Measurements from ENCODE around the gene TEP1. TPM values are rescaled to one million over a fixed set of nuclear protein-coding genes. Genes with fewer than 3 reads are reported as not detected.
"Not testable (repeated sequence)": the region's sequence is repeated elsewhere in the genome, so short reads cannot be mapped to it uniquely, and the experiment has no call there.

TEP1 gene
- total and polyA plus RNA-seq, 2 experiments from 2014 or later: 10.7 to 29.4 TPM

GRCh38 chr14:20343092-20343861 is 70.0 kb downstream of the TEP1 start, which contains the start of gene PARP2:
TSS of gene PARP2 (plus strand) at chr14:20343635. CDS start at chr14:20343642, 7 bp downstream.
- Histone ChIP-seq H3K9me3 (ENCODE audit: low read depth) (no peaks in the 10 kb centered on the region), H3K27ac (peak within 1 kb of the TSS; percentile 97), H3K79me2 (peaks cover 6% of the 10 kb centered on the region), H3K9me2 (replicated peaks; ENCODE audit: insufficient read depth) (no peaks in the 10 kb centered on the region), H2AFZ (peak within 1 kb of the TSS; percentile 81), H3K4me2 (peak within 1 kb of the TSS; percentile 73), H3K4me1 (ENCODE audit: insufficient read depth) (no peaks in the 10 kb centered on the region), H3K27me3 (no peaks in the 10 kb centered on the region), H3K36me3 (replicated peaks; ENCODE audit: insufficient read depth, low read depth) (no peaks in the 10 kb centered on the region), H3K4me3 (peak within 1 kb of the TSS; percentile 75), H4K20me1 (ENCODE audit: insufficient read depth, poor library complexity, severe bottlenecking) (no peaks in the 10 kb centered on the region)
- peak; percentile 99 for DNase-seq (ENCODE audit: low spot score)
- under 1% methylated on average over 49 of the region's 50 CpGs for WGBS (ENCODE audit: low lambda C conversion rate, missing lambda C conversion rate)
- no peak for TF ChIP-seq CTCF (IDR thresholded peaks at IDR 0.05; ENCODE audit: poor library complexity)
- TF ChIP-seq EZH2 (IDR thresholded peaks at IDR 0.05; ENCODE audit: borderline replicate concordance): no peak
- no peak for TF ChIP-seq EZH2phosphoT487 (IDR thresholded peaks at IDR 0.05; ENCODE audit: low read depth, severe bottlenecking, unreplicated experiment)

- peak overlapping the region; percentile 97 for H3K27ac ChIP-seq
- no peaks in the 10 kb centered on the region for H3K36me3 ChIP-seq (replicated peaks; ENCODE audit: insufficient read depth, low read depth)
- H3K9me3 ChIP-seq (ENCODE audit: low read depth): no peaks in the 10 kb centered on the region
- no peaks in the 10 kb centered on the region for H4K20me1 ChIP-seq (ENCODE audit: insufficient read depth, poor library complexity, severe bottlenecking)
- TF ChIP-seq EZH2phosphoT487 (IDR thresholded peaks at IDR 0.05; ENCODE audit: low read depth, severe bottlenecking, unreplicated experiment) (no peak), EZH2 (IDR thresholded peaks at IDR 0.05; ENCODE audit: borderline replicate concordance) (no peak), CTCF (IDR thresholded peaks at IDR 0.05; ENCODE audit: poor library complexity) (no peak)
- H3K4me1 ChIP-seq (ENCODE audit: insufficient read depth): no peaks in the 10 kb centered on the region
- 71% methylated on average over 2 of the region's 2 CpGs for WGBS (ENCODE audit: low lambda C conversion rate, missing lambda C conversion rate)
- peak overlapping the region; percentile 75 for H3K4me3 ChIP-seq
- peak overlapping the region; percentile 69 for H3K4me2 ChIP-seq
- H3K27me3 ChIP-seq: no peaks in the 10 kb centered on the region
- peaks cover 6% of the 10 kb centered on the region for H3K79me2 ChIP-seq
- no peaks in the 10 kb centered on the region for H3K9me2 ChIP-seq (replicated peaks; ENCODE audit: insufficient read depth)
- no peak for DNase-seq (ENCODE audit: low spot score)
- H2AFZ ChIP-seq: peak overlapping the region; percentile 81
These were observed 71.7 kb downstream of the TEP1 start for GRCh38 chr14:20341646-20342045.

GRCh38 chr14:20341032-20341431 is 72.3 kb downstream of the TEP1 start:
- not testable (repeated sequence) for H3K27me3 ChIP-seq; H3K4me3 ChIP-seq; H3K36me3 ChIP-seq (replicated peaks; ENCODE audit: insufficient read depth, low read depth); H3K9me3 ChIP-seq (ENCODE audit: low read depth); H3K4me2 ChIP-seq; H4K20me1 ChIP-seq (ENCODE audit: insufficient read depth, poor library complexity, severe bottlenecking); DNase-seq (ENCODE audit: low spot score); H3K27ac ChIP-seq; H3K4me1 ChIP-seq (ENCODE audit: insufficient read depth); H2AFZ ChIP-seq; H3K9me2 ChIP-seq (replicated peaks; ENCODE audit: insufficient read depth); H3K79me2 ChIP-seq
- 100% methylated on average over 4 of the region's 4 CpGs for WGBS (ENCODE audit: low lambda C conversion rate, missing lambda C conversion rate)

- Histone ChIP-seq H3K9me2 (replicated peaks; ENCODE audit: insufficient read depth) (no peaks in the 10 kb centered on the region), H3K79me2 (peaks cover 32% of the 10 kb centered on the region), H3K27ac (peak overlapping the region; percentile 89), H3K36me3 (replicated peaks; ENCODE audit: insufficient read depth, low read depth) (no peaks in the 10 kb centered on the region), H4K20me1 (ENCODE audit: insufficient read depth, poor library complexity, severe bottlenecking) (no peaks in the 10 kb centered on the region), H3K27me3 (no peaks in the 10 kb centered on the region), H3K9me3 (ENCODE audit: low read depth) (no peaks in the 10 kb centered on the region), H3K4me2 (peak overlapping the region; percentile 79), H2AFZ (no peak overlapping the region), H3K4me1 (ENCODE audit: insufficient read depth) (peaks cover 4% of the 10 kb centered on the region), H3K4me3 (no peak overlapping the region)
- DNase-seq (ENCODE audit: low spot score): no peak
- TF ChIP-seq CTCF (IDR thresholded peaks at IDR 0.05; ENCODE audit: poor library complexity) (no peak), EZH2 (IDR thresholded peaks at IDR 0.05; ENCODE audit: borderline replicate concordance) (no peak), EZH2phosphoT487 (IDR thresholded peaks at IDR 0.05; ENCODE audit: low read depth, severe bottlenecking, unreplicated experiment) (no peak)
- 68% methylated on average over 7 of the region's 7 CpGs for WGBS (ENCODE audit: low lambda C conversion rate, missing lambda C conversion rate)
These were observed 79.3 kb downstream of the TEP1 start for GRCh38 chr14:20334017-20334416.
